Activated CD4-positive, alpha-beta T cell treated with anti-CD3 and anti-CD28 coated beads, Interleukin-2, amount 50 U/mL, for 24 hours (primary cell): ENCODE results near the gene APRT.
"Not testable (repeated sequence)": the region's sequence is repeated elsewhere in the genome, so short reads cannot be mapped to it uniquely, and the experiment has no call there.

Source experiments
- DNase-seq, 2 donors: peaks; one replicate each; pipeline ENCODE4 v3.0.0-alpha.2; 2020; ENCODE audit warnings: low read depth in 1 of 2, low spot score in 1 of 2

The APRT gene

GRCh38 chr16:88772871-88773811, 38.6 kb downstream of the APRT start:
- DNase-seq = no peak

GRCh38 chr16:88771781-88772180, 39.9 kb downstream of the APRT start:
- DNase-seq = not testable (repeated sequence)

GRCh38 chr16:88771294-88771772, 40.4 kb downstream of the APRT start:
- no peak for DNase-seq

- no peak for DNase-seq
Observed at GRCh38 chr16:88770461-88771293, 41.1 kb downstream of the APRT start.

GRCh38 chr16:88769617-88770460, 41.9 kb downstream of the APRT start:
- no peak for DNase-seq

GRCh38 chr16:88768071-88768783, 43.5 kb downstream of the APRT start:
- DNase-seq = no peak

GRCh38 chr16:88767546-88768070, 44.1 kb downstream of the APRT start:
- no peak for DNase-seq

GRCh38 chr16:88766975-88767374, 44.8 kb downstream of the APRT start:
- DNase-seq = no peak

GRCh38 chr16:88764913-88765349, 46.8 kb downstream of the APRT start:
- DNase-seq = no peak

- no peak for DNase-seq
Observed at GRCh38 chr16:88764080-88764479, 47.6 kb downstream of the APRT start.

- DNase-seq = no peak
Observed at GRCh38 chr16:88763502-88764053, 48.1 kb downstream of the APRT start.

- no peak for DNase-seq
Observed at GRCh38 chr16:88762941-88763340, 48.8 kb downstream of the APRT start.

- DNase-seq = no peak
Observed at GRCh38 chr16:88762258-88762870, 49.4 kb downstream of the APRT start.

GRCh38 chr16:88761830-88762229, 49.9 kb downstream of the APRT start:
- DNase-seq = no peak

- DNase-seq = no peak
Observed at GRCh38 chr16:88761143-88761534, 50.6 kb downstream of the APRT start.

- DNase-seq = no peak
Observed at GRCh38 chr16:88760424-88761142, 51.1 kb downstream of the APRT start.

GRCh38 chr16:88759976-88760350, 51.8 kb downstream of the APRT start:
- no peak for DNase-seq
